Left cardiac atrium (tissue), 4 donors: ENCODE data around the gene GIMAP5. TPM values are rescaled to one million over a fixed set of nuclear protein-coding genes. Genes with fewer than 3 reads are reported as not detected.

ENCODE experiments used
- ATAC-seq, 2 donors: fragments of 200-7000 bp; cut with Tn5 transposase; one replicate each; pipeline ENCODE4 v1.9.1; 2020; ENCODE audit warnings: mild to moderate bottlenecking in 2 of 2, moderate library complexity in 2 of 2
- DNase-seq: peaks from one replicate; pipeline ENCODE4 v3.0.0-alpha.2; 2020
- intact Hi-C, 2 donors: fragments of 100-400 bp; cut with DNase I; formaldehyde crosslinking; loops; one replicate each; pipeline versions ENCODE4 v1.14.1 to v1.15.1; 2022 to 2023
- long read RNA-seq: library from polyadenylated mRNA; unstranded; transcript quantifications from one replicate; pipeline ENCODE4 v2.0.0, GENCODE V29; 2021
- total RNA-seq, 2 donors: library from RNA; stranded (reverse); fragmentation: NEBNext Ultra II Directional; extraction: Animal tissue kit (Norgen Biotek cat#: 25700); gene quantifications; one replicate each; pipeline ENCODE4 v1.2.1, GENCODE V29; 2021
- donor health status: DM: no; HTN: yes; CAD: no.
- donor health status: DM: no; HTN: yes; CAD: no; lungs with severe emphysema.
- donor health status: DM: yes; HTN: yes; CAD: no.
- donor health status: Dilated cardiomyopathy.

The GIMAP5 gene
- total RNA-seq = 10 to 100 TPM; 18.6 to 25.6 TPM
- long read RNA-seq, full-length matches to known transcripts = 35 of 36 reads
- long read RNA-seq, partial matches to known transcripts = 0 of 36 reads
- long read RNA-seq, other reads (novel, unspliced or antisense) = 1 of 36 reads

GRCh38 chr7:150737265-150738055, at the start of gene GIMAP5:
TSS of gene GIMAP5 (plus strand) at chr7:150737418. CDS start at chr7:150740885, 3,467 bp downstream.
- ATAC-seq = peak; percentile 59 to 77
- intact Hi-C loops = loop anchor here in 1 of 2 donors (5.0 kb wide), 1 partner anchor 105 kb away; the partner anchor contains the start of gene GIMAP6
- peak; percentile 32 for DNase-seq

- intact Hi-C loops = no loop called here
- ATAC-seq = no peak
- DNase-seq = no peak
Measured at GRCh38 chr7:150688630-150689029, 48.6 kb upstream of the GIMAP5 start.

- intact Hi-C loops = no loop called here
- DNase-seq (no peak), ATAC-seq (no peak)
Measured at GRCh38 chr7:150695654-150696053, 41.6 kb upstream of the GIMAP5 start.

GRCh38 chr7:150703209-150703608, 34.0 kb upstream of the GIMAP5 start:
- intact Hi-C loops = no loop called here
- DNase-seq = no peak
- ATAC-seq = no peak

GRCh38 chr7:150715293-150715692, 21.9 kb upstream of the GIMAP5 start:
- intact Hi-C loops = no loop called here
- DNase-seq = no peak
- no peak for ATAC-seq

- ATAC-seq (no peak), DNase-seq (no peak)
- intact Hi-C loops = no loop called here
Measured at GRCh38 chr7:150715738-150716137, 21.5 kb upstream of the GIMAP5 start.

- intact Hi-C loops = no loop called here
- DNase-seq (peak; percentile 58), ATAC-seq (peak; percentile 73 to 82)
Measured at GRCh38 chr7:150716368-150716767, 20.9 kb upstream of the GIMAP5 start, which contains the start of gene GIMAP1. TSS of gene GIMAP1 (plus strand) at chr7:150716613. CDS start at chr7:150719048, 2,435 bp downstream.

GRCh38 chr7:150716939-150717338, 20.3 kb upstream of the GIMAP5 start:
- ATAC-seq = no peak
- no peak for DNase-seq
- intact Hi-C loops = no loop called here

- DNase-seq (no peak), ATAC-seq (no peak)
- intact Hi-C loops = no loop called here
Measured at GRCh38 chr7:150717814-150718420, 19.3 kb upstream of the GIMAP5 start.

- intact Hi-C loops = no loop called here
- DNase-seq (no peak), ATAC-seq (no peak)
Measured at GRCh38 chr7:150719436-150719835, 17.8 kb upstream of the GIMAP5 start.

GRCh38 chr7:150719960-150720891, 17.0 kb upstream of the GIMAP5 start:
- intact Hi-C loops = no loop called here
- DNase-seq = no peak
- no peak for ATAC-seq

- DNase-seq = no peak
- intact Hi-C loops = no loop called here
- ATAC-seq = peak; percentile 47 to 57
Measured at GRCh38 chr7:150721970-150722373, 15.2 kb upstream of the GIMAP5 start.

GRCh38 chr7:150722431-150722931, 14.7 kb upstream of the GIMAP5 start:
- ATAC-seq = peak; percentile 9 to 36
- no peak for DNase-seq
- intact Hi-C loops = no loop called here

GRCh38 chr7:150723467-150723866, 13.8 kb upstream of the GIMAP5 start:
- DNase-seq (no peak), ATAC-seq (no peak)
- intact Hi-C loops = no loop called here

- no peak for ATAC-seq
- DNase-seq = no peak
- intact Hi-C loops = no loop called here
Measured at GRCh38 chr7:150727381-150727780, 9.8 kb upstream of the GIMAP5 start.

- intact Hi-C loops = no loop called here
Measured at GRCh38 chr7:150728011-150728410, 9.2 kb upstream of the GIMAP5 start.

GRCh38 chr7:150728609-150729008, 8.6 kb upstream of the GIMAP5 start:
- intact Hi-C loops = no loop called here
- no peak for ATAC-seq
- DNase-seq = no peak

More at GRCh38 chr7:150728011-150728410, 9.2 kb upstream of the GIMAP5 start:
- no peak for DNase-seq
- no peak for ATAC-seq

- DNase-seq (no peak), ATAC-seq (no peak)
- intact Hi-C loops = no loop called here
Measured at GRCh38 chr7:150731916-150732315, 5.3 kb upstream of the GIMAP5 start.
